OCI-LY1 (cell line): ENCODE data around the gene SNRNP48.

Experiments used
- H2AFZ ChIP-seq: fragments of 200-600 bp; sonication (generic), shearing (Covaris generic); 2 replicates; pipeline ENCODE4 v1.6.0; 2014; ENCODE audit warnings: antibody characterized with exemption, mild to moderate bottlenecking, low read length
- H3F3A ChIP-seq: fragments of 200-600 bp; sonication (generic), shearing (Covaris generic); 2 replicates; pipeline ENCODE4 v1.6.0; 2014; ENCODE audit warnings: mild to moderate bottlenecking, antibody characterized with exemption, low read length, moderate library complexity; ENCODE audit not compliant: insufficient read depth
- H3K27ac ChIP-seq: fragments of 200-600 bp; sonication (generic); 2 replicates; pipeline ENCODE4 v1.5.1; 2014; ENCODE audit warnings: low read length, mixed run types, mild to moderate bottlenecking, low read depth; ENCODE audit not compliant: poor library complexity, severe bottlenecking
- H3K27me3 ChIP-seq: fragments of 200-600 bp; sonication (generic); 2 replicates; pipeline ENCODE4 v1.6.0; 2014; ENCODE audit warnings: antibody characterized with exemption, mild to moderate bottlenecking, low read length, moderate library complexity; ENCODE audit not compliant: insufficient read depth
- H3K36me3 ChIP-seq: fragments of 200-600 bp; sonication (generic); 2 replicates; pipeline ENCODE4 v1.6.1; 2014; ENCODE audit warnings: mild to moderate bottlenecking, antibody characterized with exemption, low read length, moderate library complexity, mixed read lengths; ENCODE audit not compliant: insufficient read depth
- H3K4me1 ChIP-seq: fragments of 200-600 bp; sonication (generic); 2 replicates; pipeline ENCODE4 v1.5.1; 2014; ENCODE audit warnings: mild to moderate bottlenecking, low read length, moderate library complexity; ENCODE audit not compliant: insufficient read depth, severe bottlenecking
- H3K4me2 ChIP-seq: fragments of 200-600 bp; sonication (generic), shearing (Covaris generic); 2 replicates; pipeline ENCODE4 v1.6.1; 2014; ENCODE audit warnings: low read length
- H3K4me3 ChIP-seq: fragments of 200-600 bp; sonication (generic); 2 replicates; pipeline ENCODE4 v1.5.1; 2014; ENCODE audit warnings: low read length, low read depth, mild to moderate bottlenecking, mixed read lengths; ENCODE audit not compliant: poor library complexity, severe bottlenecking
- H3K79me2 ChIP-seq: fragments of 200-600 bp; shearing (Covaris generic); 2 replicates; pipeline ENCODE4 v1.6.1; 2016; ENCODE audit warnings: mixed run types, low read length, mixed read lengths; ENCODE audit not compliant: insufficient read depth
- H3K9ac ChIP-seq: fragments of 200-600 bp; sonication (generic), shearing (Covaris generic); 2 replicates; pipeline ENCODE4 v1.6.1; 2014; ENCODE audit warnings: mild to moderate bottlenecking, low read length, mixed read lengths
- H3K9me2 ChIP-seq: fragments of 200-600 bp; sonication (generic), shearing (Covaris generic); 2 replicates; pipeline ENCODE4 v1.6.1; 2014; ENCODE audit warnings: low read depth, mild to moderate bottlenecking, low read length, mixed read lengths
- H3K9me3 ChIP-seq: fragments of 200-600 bp; shearing (Covaris generic); 2 replicates; pipeline ENCODE4 v1.6.1; 2014; ENCODE audit warnings: low read length, mixed read lengths
- H4K20me1 ChIP-seq: fragments of 200-600 bp; sonication (generic), shearing (Covaris generic); 2 replicates; pipeline ENCODE4 v1.6.0; 2016; ENCODE audit warnings: mild to moderate bottlenecking, low read length; ENCODE audit not compliant: insufficient read depth
- CTCF ChIP-seq: fragments of 200-600 bp; sonication (generic), shearing (Covaris generic); IDR thresholded peaks from 2 replicates; pipeline ENCODE4 v1.5.1; 2017; ENCODE audit warnings: mild to moderate bottlenecking, antibody characterized with exemption, low read length, moderate library complexity, mixed read lengths
- EZH2 ChIP-seq: fragments of 200-600 bp; sonication (generic), shearing (Covaris generic); IDR thresholded peaks from 2 replicates; pipeline ENCODE4 v1.8.0; 2017; ENCODE audit warnings: borderline replicate concordance, mixed run types, mild to moderate bottlenecking, antibody characterized with exemption, low read length, moderate library complexity, mixed read lengths

Gene SNRNP48

GRCh38 chr6:7604506-7604905, 14.5 kb downstream of the SNRNP48 start:
- no peak overlapping the region for H3K27ac ChIP-seq
- no peaks in the 10 kb centered on the region for H3F3A ChIP-seq
- no peak overlapping the region for H3K4me3 ChIP-seq
- no peaks in the 10 kb centered on the region for H4K20me1 ChIP-seq
- H3K4me2 ChIP-seq = no peak overlapping the region
- no peaks in the 10 kb centered on the region for H3K9me2 ChIP-seq
- H3K36me3 ChIP-seq = peaks cover 89% of the 10 kb centered on the region
- no peaks in the 10 kb centered on the region for H3K4me1 ChIP-seq
- no peak overlapping the region for H2AFZ ChIP-seq
- no peak overlapping the region for H3K9ac ChIP-seq
- H3K9me3 ChIP-seq = no peaks in the 10 kb centered on the region
- no peaks in the 10 kb centered on the region for H3K79me2 ChIP-seq
- TF ChIP-seq EZH2 = no peak
- TF ChIP-seq CTCF = no peak
- H3K27me3 ChIP-seq = no peaks in the 10 kb centered on the region

GRCh38 chr6:7615611-7616383, 25.8 kb downstream of the SNRNP48 start:
- H4K20me1 ChIP-seq = no peaks in the 10 kb centered on the region
- peaks cover 10% of the 10 kb centered on the region; the same call in 1 of the 2 replicates for H3K36me3 ChIP-seq
- H3K79me2 ChIP-seq = no peaks in the 10 kb centered on the region
- 0 out of 2 replicates have a peak, but pooled peaks cover 3% of the 10 kb centered on the region for H3K27me3 ChIP-seq
- no peak overlapping the region for H2AFZ ChIP-seq
- no peak overlapping the region for H3K4me3 ChIP-seq
- H3K9me2 ChIP-seq = no peaks in the 10 kb centered on the region
- H3F3A ChIP-seq = no peaks in the 10 kb centered on the region
- no peaks in the 10 kb centered on the region for H3K9me3 ChIP-seq
- H3K4me2 ChIP-seq = no peak overlapping the region
- no peaks in the 10 kb centered on the region for H3K4me1 ChIP-seq
- H3K27ac ChIP-seq = no peak overlapping the region
- TF ChIP-seq EZH2 = no peak
- TF ChIP-seq CTCF = peak; percentile 76
- no peak overlapping the region for H3K9ac ChIP-seq

GRCh38 chr6:7617801-7618764, 28.1 kb downstream of the SNRNP48 start:
- Histone ChIP-seq H3K4me1 (no peaks in the 10 kb centered on the region), H3K9me2 (no peaks in the 10 kb centered on the region), H3K27ac (no peak overlapping the region), H3K4me3 (no peak overlapping the region), H4K20me1 (no peaks in the 10 kb centered on the region), H3F3A (no peaks in the 10 kb centered on the region), H2AFZ (no peak overlapping the region), H3K4me2 (0 out of 2 replicates have a peak overlapping the region, but pooled peaks have one; percentile 29), H3K79me2 (no peaks in the 10 kb centered on the region), H3K9me3 (no peaks in the 10 kb centered on the region), H3K36me3 (no peaks in the 10 kb centered on the region), H3K27me3 (0 out of 2 replicates have a peak, but pooled peaks cover 4% of the 10 kb centered on the region), H3K9ac (no peak overlapping the region; the same call in 1 of the 2 replicates)
- TF ChIP-seq EZH2 = no peak
- TF ChIP-seq CTCF = no peak
